SK-MEL-5 (cell line): Measurements from ENCODE around the gene STEAP3. TPM values are rescaled to one million over a fixed set of nuclear protein-coding genes. Genes with fewer than 3 reads are reported as not detected.

Source experiments
- DNase-seq: peaks from one replicate; pipeline ENCODE4 v3.0.0-alpha.2; 2016; ENCODE audit warnings: low read depth, low spot score
- in situ Hi-C: cut with HindIII; loops from 2 replicates; pipeline ENCODE4 v1.10.0; 2016; ENCODE audit warnings: low sequenced_read_pairs, high pct_unique_total_duplicates, low pct_unique_long_range_greater_than_20kb
- total RNA-seq: library from RNA; depleted of rRNA; stranded (reverse); fragments of >200 nt; shearing (Covaris generic); gene quantifications from 2 replicates; pipeline ENCODE4 v1.2.3, GENCODE V29; 2014

STEAP3 gene
- total RNA-seq, 1 experiment from 2014 or later, result 6.0 TPM

DNA sequence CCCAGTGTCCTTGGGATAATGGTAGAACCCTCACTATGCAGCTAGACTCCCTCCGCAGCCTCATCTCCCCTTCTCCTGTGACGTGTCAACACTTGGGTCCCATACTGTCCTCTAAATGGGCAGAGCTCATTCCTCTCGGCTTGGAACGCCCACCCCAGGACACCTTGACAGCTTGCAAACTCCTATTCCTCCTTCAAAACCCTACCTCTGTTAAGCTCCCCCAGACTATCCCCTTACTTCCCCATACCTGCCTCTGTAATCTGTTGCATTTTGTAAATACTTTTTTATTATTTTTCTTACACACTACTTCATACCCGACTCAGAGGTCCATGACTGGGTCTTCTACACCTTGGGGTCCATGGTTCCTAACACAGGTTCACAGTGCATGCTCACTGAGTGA, 28.0 kb downstream of the STEAP3 start:
- in situ Hi-C loops, result no loop called here
- no peak for DNase-seq

DNA sequence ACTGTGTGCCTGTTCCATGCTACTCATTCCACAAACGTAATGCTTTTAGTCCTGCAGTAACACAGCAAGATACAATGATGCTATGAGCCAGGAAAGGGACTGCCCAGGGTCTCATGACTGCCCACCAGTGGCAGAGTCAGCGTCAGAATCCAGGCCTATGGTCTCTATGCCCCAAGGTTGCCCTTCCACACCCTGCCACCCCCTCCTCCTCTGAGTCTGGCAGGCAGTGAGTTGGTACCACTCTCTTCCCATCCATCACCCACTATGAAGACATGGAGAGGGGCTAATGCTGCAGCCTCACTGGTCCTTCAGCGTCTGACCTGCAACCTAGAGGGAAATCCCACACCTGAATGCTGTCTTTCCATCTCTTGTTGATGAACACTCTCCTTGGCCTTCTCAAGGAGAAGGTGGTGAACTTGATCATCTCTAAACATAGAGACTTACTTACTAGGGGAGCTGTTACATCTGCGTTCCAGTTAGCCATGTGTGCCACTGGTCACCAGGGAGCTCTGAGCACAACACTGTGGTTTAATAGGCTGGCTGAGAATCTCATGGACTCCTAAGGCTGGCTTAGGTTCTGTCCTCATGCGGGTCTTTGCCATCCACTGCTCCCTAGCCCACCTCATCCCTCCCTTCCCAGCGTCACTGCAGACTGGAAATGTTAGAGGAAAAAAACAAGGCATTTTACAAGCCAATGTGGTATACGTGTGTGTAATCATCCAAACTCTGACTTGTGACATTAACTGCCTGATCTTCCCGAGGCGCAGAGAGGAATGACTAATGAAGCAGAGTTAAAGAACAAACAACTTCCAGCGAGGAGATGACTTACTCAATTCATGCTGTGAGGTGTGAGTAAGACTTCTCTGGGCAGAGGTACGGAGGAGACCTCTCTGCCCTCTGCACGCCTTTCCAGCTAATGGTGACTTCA, 28.8 kb downstream of the STEAP3 start:
- in situ Hi-C loops, result no loop called here
- peak; percentile 55 for DNase-seq

DNA sequence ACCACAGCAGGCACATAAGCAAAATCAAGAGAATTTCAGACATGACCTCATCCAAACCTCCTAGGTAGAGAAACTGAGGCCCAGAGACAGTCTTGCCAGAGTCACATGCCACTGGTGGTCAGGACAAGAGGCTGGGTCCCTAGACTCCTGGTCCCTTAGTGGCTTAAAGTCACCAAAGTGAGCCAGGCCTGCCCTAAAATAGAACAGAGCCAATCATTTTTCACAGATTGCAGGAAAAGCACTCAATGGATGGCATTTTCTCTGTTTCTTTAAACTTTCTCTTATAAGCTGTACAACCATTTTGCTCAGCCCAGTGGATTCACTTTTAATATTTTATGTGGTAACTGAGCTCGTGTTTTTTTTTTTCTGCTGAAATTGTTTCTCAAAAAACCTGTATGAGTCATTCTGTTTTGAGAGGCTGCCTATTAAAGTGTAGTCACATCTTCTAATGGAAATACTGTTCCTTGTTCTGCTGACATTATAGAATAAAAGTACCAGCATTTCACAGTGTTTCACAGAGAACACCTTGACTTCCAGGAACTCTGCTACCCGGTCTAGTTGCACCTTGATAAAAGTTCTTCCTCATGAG, 29.6 kb downstream of the STEAP3 start:
- in situ Hi-C loops, result no loop called here
- no peak for DNase-seq

DNA sequence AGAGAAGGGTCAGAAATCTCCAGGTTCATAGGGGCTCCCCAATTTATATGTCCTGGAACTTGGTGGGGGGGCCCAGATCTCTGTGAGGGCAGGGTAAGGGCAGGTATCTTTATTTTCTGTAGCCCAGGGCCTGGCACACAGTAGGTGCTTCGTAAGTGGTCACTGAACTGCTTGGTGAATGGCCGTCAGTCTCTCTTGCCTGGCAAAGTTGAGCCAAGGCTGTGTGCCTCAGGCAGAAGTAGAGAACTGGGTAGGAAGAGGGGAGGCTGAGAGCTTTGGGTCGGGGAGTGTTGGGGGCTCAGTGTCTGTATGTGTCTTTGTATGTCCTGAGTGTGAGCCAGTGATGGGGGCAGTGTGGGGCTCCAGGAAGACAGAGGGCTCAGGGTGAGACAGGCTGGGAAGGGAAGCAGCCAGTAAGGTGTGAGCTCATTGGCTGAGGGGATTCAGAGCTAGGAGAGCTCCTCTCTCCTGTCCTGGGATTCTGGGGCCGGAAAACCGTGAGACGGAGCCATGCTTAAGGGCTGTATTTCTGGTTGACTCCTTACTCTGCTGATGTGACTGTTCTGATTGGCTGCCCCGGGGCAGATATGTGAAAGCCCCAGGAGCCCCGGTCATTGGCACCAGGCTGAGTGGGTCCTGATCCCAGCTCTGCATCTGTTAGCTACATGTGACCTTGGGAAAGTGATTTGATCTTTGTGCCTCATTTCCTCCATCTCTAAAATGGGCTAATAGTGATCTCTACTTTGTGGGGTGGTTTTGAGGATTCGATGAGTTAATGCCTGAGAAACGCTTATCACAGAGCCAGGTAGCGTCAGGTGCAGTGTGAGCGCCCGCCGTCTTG, 30.3 kb downstream of the STEAP3 start:
- DNase-seq, result no peak
- in situ Hi-C loops, result no loop called here

DNA sequence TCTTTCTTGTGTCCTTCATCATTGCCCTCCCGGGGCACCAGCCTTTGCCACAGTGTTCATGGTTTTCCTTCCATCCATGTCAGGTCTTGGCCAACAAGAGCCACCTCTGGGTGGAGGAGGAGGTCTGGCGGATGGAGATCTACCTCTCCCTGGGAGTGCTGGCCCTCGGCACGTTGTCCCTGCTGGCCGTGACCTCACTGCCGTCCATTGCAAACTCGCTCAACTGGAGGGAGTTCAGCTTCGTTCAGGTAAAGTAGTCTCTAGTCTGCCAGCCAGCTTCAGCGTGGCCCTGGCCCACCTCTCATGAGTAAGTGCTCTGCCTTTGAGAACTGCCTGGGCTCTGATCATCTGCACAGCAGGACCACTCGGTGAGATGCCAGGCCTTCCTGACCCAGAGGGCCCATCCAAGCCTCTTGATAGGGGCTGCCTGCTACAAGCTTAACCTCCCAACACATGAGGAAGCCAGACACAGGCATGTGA, 31.0 kb downstream of the STEAP3 start:
- in situ Hi-C loops, result no loop called here
- no peak for DNase-seq

DNA sequence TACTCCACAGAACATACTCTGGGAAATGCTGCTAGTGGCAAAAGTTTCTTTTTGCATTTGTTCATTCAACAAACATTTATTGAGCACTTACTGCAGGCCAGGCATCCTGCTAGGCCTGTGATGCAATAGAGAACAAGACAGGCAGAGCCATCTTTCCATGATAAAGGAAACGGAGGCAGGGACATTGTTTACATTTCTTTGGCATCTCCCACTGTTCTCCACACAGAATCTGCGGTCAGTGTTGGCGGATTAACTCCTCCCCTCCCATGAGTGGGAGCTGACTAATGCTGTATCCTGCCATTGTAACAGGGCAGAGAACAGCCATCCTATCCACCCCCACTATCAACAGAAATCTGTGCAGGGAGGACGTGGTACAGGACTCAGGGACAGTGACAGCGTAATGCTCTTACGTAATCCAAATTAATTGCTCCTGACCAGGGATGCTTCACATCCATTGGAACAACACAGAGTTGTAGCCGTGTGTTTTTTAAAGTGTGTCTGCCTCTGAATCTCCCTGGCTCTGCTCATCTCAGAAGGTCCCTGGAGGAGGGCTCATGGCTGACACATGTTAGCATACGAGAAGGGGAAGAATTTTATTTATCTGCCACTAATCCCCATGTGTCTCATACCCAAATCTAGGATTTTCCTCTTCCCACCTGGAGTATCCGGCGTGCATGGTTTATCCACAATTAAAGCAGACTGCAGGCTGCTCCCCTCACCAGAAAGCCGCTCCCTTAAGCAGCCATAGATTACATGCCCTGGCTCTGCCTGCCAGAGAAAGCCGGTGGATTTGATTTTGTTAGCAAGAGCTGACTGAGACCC, 32.3 kb downstream of the STEAP3 start:
- peak; percentile 41 for DNase-seq

DNA sequence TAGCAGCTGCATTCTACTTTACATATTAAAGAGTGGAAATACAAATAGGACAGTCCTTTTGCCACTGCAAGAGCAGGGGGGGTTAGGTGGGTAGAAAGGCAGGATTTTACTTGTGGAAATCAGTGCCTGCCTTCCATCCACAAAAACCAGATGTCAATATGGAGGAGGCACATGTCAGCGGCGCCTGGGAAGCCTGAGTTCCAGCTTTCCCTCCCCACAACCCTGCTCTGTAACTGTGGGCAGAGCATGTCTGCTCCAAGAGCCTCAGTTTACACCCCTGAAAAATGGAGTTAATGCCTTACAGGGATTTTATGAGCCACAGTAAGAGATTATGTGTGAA, 32.9 kb downstream of the STEAP3 start:
- in situ Hi-C loops, result no loop called here
- DNase-seq, result no peak

More for the DNA sequence above, 32.3 kb downstream of the STEAP3 start:
- in situ Hi-C loops, result no loop called here

DNA sequence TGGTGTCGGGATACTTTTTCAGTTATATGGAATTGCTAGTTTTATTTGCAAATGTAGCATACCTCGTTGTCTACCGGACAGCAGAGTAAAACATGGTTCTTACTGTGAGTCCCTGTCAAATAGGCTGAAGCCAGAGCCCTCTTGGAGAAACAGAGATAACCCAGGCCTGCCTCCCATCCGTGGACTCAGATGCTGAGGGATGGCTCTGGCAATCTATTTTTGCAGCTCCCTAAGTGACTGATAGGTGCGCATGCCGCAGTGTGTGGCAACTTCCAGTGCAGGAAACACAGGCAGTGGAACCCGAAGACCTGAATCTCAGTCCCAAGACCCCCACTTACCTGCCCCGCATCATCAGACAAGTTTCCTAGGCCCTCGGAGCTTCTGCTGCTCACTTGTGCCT, 33.6 kb downstream of the STEAP3 start:
- no peak for DNase-seq
- in situ Hi-C loops, result no loop called here

DNA sequence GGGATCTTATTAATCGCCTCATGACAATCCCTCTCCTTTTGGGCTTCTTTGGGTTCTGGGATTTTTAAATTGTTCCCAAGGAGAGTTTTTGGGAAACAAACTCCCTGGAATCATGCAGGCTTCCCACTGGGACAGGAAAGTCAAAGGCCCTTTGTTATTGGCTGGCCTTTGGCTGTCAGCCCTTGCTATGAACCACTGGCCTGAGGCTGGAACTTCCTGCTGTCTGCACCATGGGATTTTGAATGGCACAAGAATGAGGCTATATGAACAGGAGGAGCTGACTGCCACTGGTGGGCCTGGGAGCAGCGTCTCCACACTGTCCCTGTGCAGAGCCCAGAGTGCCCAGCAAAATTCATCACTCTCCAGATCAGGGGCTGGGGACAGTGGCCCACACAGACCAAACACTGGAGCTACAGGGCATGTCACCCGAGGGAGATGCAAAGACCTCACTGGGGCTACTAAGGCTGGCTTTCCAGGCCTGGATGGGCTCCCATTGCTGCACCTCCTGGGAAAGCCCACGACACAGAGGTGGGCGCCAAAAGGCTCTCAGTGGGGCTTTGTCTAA, 35.7 kb downstream of the STEAP3 start:
- in situ Hi-C loops, result no loop called here
- DNase-seq, result peak; percentile 91

DNA sequence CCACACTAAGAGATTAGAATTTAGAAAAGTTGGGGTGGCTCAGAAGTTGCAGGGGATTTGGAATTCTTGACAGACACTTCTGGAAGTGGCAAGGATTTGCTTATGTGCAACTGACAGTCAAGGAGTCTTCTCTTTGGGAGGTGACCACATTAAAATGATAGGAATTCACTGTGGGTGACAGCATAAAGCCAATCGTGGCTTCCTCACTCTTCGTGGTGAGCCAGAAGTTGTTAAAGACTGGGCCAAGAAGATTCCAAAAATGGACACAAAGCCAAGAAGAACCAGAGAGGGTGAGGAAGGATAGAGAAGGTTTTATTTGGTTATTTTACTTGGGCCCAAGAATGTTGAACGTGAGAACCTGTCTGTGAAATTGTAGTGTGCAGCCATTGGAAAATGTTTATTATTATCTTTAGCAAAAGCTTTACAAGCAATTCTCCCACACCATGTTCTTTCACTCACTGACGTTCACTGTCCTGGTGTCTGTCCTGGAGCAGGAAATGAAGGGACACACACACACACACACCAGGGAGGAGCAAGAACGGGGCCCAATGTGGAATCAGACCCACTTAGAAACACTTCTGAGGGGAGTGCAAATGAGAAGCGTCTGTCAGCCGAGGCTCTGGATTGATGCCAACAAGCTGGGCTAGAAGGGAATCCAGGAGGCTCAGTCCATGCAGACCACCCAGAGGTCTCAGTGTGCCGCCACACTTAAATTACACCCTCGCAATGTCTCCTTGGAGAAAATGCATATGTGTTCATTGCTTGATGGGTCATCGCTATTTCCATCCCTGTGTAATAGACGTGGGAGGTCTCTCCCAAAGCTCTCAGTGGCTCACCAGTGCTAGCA, 37.2 kb downstream of the STEAP3 start:
- no peak for DNase-seq
- in situ Hi-C loops, result no loop called here

DNA sequence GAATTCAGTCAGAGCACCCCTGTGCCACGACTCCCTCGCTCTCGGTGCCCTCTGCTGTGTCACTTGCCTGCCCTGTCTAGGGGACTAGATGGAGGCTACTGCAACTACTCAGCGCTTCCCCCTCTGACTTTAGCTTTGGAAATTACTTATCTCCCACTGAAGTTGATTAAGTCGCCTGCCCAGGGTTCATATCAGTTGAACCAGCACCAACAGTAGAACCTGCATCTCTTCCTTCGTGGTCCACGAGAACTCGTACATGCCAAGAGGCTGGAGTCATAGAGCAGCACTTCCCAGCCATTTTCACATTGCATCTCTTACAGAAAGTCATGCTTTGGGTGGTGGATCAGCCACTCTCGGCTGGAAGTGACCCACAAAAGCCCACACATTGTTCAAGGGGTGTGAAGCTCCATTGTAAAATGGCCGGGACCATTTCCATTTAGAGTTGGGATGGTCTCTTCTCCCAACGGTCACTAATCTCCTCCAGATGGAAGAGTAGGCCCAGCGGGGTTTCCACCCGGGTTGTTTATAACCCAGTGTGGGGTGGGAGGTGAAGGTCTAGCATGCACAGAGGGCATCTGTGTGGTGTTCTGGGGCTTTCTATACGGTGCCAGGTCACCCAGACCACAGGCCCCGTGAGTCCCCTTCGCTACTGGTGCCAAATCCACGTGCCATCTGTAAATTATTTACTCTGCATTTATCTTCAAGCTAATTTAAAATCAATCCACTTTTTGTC, 38.0 kb downstream of the STEAP3 start:
- DNase-seq, result no peak
- in situ Hi-C loops, result no loop called here

DNA sequence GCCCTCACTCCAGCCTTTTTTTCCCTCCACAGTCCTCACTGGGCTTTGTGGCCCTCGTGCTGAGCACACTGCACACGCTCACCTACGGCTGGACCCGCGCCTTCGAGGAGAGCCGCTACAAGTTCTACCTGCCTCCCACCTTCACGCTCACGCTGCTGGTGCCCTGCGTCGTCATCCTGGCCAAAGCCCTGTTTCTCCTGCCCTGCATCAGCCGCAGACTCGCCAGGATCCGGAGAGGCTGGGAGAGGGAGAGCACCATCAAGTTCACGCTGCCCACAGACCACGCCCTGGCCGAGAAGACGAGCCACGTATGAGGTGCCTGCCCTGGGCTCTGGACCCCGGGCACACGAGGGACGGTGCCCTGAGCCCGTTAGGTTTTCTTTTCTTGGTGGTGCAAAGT, 39.4 kb downstream of the STEAP3 start:
- DNase-seq, result no peak
- in situ Hi-C loops, result no loop called here

DNA sequence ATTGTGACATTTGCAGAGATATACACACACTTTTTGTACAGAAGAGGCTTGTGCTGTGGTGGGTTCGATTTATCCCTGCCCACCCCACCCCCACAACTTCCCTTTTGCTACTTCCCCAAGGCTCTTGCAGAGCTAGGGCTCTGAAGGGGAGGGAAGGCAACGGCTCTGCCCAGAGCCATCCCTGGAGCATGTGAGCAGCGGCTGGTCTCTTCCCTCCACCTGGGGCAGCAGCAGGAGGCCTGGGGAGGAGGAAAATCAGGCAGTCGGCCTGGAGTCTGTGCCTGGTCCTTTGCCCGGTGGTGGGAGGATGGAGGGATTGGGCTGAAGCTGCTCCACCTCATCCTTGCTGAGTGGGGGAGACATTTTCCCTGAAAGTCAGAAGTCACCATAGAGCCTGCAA, 40.0 kb downstream of the STEAP3 start:
- in situ Hi-C loops, result no loop called here
- DNase-seq, result no peak

DNA sequence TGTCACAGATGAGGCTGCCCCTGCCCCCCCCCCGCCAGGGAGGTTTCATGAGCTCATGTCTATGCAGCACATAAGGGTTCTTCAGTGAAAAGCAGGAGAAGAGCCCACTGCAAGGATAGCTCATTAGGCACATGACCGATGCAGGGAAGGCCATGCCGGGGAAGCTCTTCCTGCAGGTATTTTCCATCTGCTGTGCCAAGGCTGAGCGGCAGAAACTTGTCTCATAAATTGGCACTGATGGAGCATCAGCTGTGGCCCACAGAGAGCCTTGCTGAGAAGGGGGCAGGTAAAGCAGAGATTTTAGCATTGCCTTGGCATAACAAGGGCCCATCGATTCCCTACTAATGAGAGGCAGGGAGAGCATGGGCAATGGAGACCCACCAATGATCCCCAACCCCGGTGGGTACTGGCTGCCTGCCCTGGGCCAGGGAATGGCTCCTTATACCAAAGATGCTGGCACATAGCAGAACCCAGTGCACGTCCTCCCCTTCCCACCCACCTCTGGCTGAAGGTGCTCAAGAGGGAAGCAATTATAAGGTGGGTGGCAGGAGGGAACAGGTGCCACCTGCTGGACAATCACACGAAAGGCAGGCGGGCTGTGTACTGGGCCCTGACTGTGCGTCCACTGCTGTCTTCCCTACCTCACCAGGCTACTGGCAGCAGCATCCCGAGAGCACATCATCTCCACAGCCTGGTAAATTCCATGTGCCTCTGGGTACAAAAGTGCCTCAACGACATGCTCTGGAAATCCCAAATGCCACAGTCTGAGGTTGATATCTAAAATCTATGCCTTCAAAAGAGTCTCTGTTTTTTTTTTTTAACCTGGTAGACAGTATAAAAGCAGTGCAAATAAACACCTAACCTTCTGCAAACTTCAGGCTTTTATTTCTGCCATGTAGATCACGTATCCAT, 41.4 kb downstream of the STEAP3 start:
- in situ Hi-C loops, result no loop called here
- peak; percentile 71 for DNase-seq

DNA sequence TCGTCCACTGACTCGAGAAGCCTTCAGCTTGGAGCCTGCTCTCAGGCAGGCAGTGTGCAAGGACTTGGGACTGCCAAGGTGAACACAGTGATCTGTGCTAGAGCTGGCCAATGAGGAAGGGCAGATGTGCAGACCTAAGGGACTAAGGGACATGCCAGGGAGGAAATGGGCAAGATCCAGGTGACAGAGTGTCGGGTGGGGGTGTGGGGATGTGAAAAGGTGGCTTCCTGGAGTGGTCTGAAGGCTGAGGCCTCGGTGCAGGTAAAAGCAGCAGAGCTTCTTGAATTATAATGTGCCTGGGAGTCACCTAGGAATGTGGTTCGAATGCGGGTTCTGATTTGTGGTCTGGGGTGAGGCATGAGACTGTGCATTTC, 42.0 kb downstream of the STEAP3 start:
- DNase-seq, result no peak
- in situ Hi-C loops, result no loop called here
